Activated CD4-positive, CD25-positive, alpha-beta regulatory T cell treated with anti-CD3 and anti-CD28 coated beads, Interleukin-2, amount 50 U/mL, for 72 hours (primary cell): ENCODE measurements around the gene PPIL1.

Source experiments
- DNase-seq: peaks from one replicate; pipeline ENCODE4 v3.0.0; 2021

PPIL1 gene

GRCh38 chr6:36852481-36853147 lies 22.0 kb downstream of the PPIL1 start:
- DNase-seq, result no peak

- DNase-seq, result no peak
Observed at GRCh38 chr6:36851626-36852025, 23.0 kb downstream of the PPIL1 start.

GRCh38 chr6:36851149-36851614 lies 23.4 kb downstream of the PPIL1 start:
- DNase-seq, result no peak

- no peak for DNase-seq
Observed at GRCh38 chr6:36850021-36850420, 24.6 kb downstream of the PPIL1 start.

- no peak for DNase-seq
Observed at GRCh38 chr6:36848658-36849441, 25.8 kb downstream of the PPIL1 start.

- DNase-seq, result no peak
Observed at GRCh38 chr6:36847991-36848390, 26.6 kb downstream of the PPIL1 start.

- no peak for DNase-seq
Observed at GRCh38 chr6:36847152-36847551, 27.5 kb downstream of the PPIL1 start.

- no peak for DNase-seq
Observed at GRCh38 chr6:36845233-36845632, 29.4 kb downstream of the PPIL1 start.

GRCh38 chr6:36844232-36845170 lies 30.1 kb downstream of the PPIL1 start:
- DNase-seq, result no peak

- no peak for DNase-seq
Observed at GRCh38 chr6:36843170-36843569, 31.4 kb downstream of the PPIL1 start.

- DNase-seq, result no peak
Observed at GRCh38 chr6:36841756-36842155, 32.8 kb downstream of the PPIL1 start.

GRCh38 chr6:36840432-36841403 lies 33.9 kb downstream of the PPIL1 start:
- DNase-seq, result no peak

- DNase-seq, result no peak
Observed at GRCh38 chr6:36839749-36840431, 34.7 kb downstream of the PPIL1 start.

- DNase-seq, result no peak
Observed at GRCh38 chr6:36838896-36839748, 35.5 kb downstream of the PPIL1 start, which contains the start of gene CPNE5. TSS of gene CPNE5 (minus strand) at chr6:36839444. CDS start at chr6:36839377, 67 bp downstream.

- DNase-seq, result no peak
Observed at GRCh38 chr6:36837686-36838085, 36.9 kb downstream of the PPIL1 start.

- no peak for DNase-seq
Observed at GRCh38 chr6:36837022-36837339, 37.6 kb downstream of the PPIL1 start.

GRCh38 chr6:36836111-36837021 lies 38.2 kb downstream of the PPIL1 start:
- no peak for DNase-seq

- DNase-seq, result no peak
Observed at GRCh38 chr6:36834576-36835341, 39.8 kb downstream of the PPIL1 start.
